Measurements from ENCODE around the gene FIS1.
"Not testable (repeated sequence)": the region's sequence is repeated elsewhere in the genome, so short reads cannot be mapped to it uniquely, and the experiment has no call there.

FIS1 gene

GRCh38 chr7:101255796-101256195 lies 10.9 kb upstream of the FIS1 start:
- no peak for DNase-seq

DNA sequence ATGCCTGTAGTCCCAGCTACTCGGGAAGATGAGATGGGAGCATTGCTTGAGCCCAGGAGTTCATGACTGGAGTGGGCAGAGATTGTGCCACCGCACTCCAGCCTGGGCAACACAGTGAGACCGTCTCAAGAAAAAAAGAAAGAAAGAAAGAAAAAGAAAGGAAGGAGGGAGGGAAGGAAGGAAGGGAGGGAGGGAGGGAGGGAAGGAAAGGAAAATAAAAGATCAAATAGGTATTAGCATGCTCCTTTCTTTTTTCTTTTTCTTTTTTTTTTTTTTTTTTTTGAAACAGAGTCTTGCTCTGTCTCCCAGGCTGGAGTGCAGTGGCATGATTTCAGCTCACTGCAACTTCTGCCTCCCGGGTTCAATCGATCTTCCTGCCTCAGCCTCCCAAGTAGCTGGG lies 8.3 kb upstream of the FIS1 start:
- DNase-seq = not testable (repeated sequence)

GRCh38 chr7:101251871-101252659 lies 7.2 kb upstream of the FIS1 start:
- peak; percentile 97 for DNase-seq

DNA sequence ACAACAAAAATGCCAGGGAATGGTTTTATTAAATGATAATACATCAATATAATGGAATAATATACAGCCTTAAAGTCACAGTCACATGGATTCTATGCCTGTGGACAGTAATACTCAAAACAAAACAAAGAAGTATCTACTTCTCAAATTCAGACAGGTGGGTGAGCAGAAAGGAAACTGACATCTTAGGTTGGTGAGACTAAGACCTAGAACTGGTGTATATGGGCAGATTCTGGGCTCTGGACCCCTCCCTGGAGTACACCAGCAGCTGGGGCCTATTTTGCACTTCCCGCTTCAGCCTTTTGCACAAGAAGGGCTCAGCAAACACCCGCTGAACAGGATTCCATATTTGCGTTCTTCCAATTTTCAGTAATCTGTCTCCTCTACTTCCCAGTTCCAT lies 5.4 kb upstream of the FIS1 start:
- DNase-seq = no peak

GRCh38 chr7:101248276-101248675 lies 3.4 kb upstream of the FIS1 start:
- DNase-seq = no peak

- DNase-seq = no peak
Observed at GRCh38 chr7:101245147-101245668, 327 bp upstream of the FIS1 start.

DNA sequence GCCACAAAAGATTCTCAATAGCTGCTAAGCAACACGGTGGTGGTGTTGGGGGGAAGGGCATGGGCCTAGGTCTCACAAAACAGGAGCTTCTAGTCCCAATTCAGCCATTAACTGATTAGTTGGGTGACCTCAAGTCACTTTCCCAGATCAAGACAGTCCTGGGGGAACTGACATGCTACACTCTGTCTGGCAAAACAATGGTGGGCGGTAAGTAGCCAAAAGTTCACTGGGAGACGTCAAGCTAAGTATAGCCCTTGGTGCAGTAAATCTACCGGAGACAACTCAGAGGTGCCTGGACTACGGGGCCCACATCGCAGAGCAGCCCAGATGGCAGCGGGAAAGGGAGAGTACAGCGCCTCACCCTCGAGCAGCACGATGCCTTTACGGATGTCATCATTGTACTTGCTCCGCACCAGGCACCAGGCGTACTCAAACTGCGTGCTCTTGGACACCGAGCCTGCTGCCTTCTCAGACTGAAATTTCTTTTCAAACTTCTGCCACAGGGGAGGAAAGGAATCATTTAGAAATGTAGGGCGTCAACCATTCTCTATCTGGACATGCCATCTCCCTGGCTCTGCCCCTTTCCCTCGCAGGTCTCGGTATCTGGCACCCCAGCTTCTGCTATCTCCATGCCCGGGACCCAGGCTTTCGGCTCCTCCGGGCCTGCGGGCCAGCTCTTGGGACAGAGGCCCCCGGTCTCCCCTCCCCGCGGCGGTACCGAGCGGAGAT lies 1.1 kb downstream of the FIS1 start:
- DNase-seq = no peak

DNA sequence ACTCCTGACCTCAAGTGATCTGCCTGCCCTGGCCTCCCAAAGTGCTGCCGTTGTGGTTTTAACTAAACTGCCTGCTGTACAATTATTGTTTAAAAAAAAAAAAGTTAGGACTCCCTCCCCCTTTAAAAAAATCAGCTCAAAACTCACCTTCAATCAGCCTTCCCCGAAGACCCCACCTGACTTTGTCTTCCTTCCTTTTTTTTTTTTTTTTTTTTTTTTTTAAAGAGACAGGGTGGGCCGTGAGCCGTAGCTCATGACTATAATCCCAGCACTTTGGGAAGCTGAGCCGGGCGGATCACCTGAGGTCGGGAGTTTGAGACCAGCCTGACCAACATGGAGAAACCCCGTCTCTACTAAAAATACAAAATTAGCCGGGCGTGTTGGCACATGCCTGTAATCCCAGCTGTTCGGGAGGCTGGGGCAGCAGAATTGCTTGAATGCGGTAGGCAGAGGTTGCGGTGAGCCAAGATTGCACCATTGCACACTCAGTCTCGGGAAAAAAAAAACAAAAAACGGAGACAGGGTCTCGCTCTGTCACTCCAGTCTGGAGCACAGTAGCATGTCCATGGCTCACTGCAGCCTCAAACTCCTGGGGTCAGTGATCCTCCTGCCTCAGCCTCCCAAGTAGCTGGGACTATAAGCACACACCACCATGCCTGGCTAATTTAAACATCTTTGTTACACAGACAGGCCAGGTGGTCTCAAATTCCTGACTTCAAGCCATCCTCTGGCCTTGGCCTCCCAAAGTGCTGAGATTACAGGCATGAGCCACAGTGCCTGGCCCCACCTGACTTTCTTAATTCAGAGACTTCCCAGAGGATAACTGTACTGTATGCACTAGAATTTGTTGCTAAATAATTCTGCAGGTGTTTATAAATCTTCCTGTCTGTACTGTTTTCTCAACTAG lies 3.2 kb downstream of the FIS1 start:
- DNase-seq = no peak

DNA sequence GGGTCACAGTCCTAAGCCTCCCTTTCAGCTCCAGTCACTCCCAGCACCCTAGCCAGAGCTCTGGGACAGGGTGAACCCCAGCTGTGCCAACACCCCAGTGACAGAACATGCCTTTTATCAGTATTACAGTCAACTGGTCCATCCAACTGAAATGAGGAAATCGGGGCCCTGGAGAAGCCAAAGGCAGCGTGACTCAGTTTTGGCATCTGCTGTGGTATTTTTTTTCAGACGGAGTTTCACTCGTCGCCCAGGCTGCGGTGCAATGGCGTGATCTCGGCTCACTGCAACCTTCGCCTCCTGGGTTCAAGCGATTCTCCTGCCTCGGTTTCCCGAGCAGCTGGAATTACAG lies 3.9 kb downstream of the FIS1 start:
- DNase-seq = peak; percentile 83

DNA sequence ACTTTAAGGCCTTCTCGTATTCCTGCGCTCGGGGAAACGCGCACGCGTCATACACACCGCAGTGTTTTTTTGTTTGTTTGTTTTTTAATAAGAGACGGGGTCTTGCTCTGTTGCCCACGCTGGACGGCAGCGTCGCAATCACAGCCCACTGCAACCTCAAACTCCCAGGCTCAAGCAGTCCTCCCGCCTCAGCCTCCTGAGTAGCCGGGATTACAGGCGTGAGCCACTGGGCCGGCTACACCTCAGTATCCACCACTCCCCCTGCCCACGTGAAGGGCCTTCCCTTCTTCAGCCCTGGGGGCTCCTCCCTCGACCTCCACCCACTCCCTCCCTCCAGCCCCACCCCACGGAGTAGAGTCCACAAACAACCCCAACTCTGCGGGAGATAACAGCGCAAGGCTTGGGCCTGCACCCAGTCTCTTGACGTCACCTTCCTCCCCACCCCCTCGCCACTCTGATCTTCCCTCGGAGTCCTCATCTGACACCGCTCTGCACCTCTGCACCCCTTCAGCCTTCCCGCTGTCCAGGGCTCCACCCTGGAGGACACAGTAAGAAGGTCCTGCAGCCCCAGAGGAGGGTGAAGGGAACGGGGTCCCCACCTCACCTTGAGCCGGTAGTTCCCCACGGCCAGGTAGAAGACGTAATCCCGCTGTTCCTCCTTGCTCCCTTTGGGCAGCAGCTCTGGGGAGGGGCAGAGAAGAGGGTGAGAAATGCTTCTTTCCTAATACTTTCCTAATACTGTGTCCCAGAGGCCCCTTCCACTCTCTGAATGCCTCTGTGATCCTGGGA lies 4.5 kb downstream of the FIS1 start:
- DNase-seq = peak; percentile 99

DNA sequence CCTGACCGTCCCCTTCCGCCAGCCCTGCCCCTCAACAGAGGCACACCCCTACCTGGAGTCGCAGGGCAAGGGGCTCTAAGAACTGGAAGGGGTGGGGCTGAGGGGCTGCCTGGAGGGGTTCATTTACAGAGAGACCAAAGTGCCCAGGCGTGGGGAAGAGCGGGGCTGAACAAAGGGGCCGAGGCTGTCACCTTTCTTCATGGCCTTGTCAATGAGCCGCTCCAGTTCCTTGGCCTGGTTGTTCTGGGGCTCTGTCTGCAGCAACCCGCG lies 5.0 kb downstream of the FIS1 start:
- no peak for DNase-seq

DNA sequence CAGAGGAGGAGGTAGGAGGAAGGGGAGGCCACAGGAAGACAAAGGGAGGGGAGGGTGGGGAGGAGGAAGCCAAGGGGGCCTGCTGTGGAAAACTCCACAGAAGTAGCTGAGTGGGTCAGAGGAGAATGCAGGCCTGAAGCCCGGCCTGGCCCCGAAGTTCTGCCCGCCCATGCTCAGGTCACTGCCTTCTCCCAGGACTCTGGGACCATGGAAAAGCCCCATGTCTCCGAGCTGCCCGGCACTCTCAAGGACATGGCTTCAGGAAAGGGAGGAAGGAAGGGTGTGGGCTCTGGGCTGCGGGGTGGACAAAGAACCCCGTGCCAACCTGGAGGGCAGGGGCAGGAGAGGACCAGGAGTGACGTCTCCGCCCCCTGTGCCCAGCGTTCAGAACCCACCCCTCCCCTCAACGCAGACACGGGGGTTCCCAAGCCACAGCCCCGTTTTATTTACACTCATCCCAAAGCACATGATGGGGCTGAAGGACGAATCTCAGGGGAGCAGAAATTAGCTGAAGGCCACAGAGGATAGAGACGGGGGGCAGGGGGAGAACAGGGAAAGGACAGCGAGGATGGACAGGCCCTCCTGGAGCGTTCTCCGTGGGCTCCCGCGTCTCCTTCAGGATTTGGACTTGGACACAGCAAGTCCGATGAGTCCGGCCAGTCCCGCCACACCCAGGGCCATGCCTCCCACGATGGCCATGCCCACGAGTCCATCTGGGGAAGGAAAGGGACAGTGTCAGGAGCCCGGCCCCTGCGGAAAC lies 5.5 kb downstream of the FIS1 start:
- DNase-seq = no peak

DNA sequence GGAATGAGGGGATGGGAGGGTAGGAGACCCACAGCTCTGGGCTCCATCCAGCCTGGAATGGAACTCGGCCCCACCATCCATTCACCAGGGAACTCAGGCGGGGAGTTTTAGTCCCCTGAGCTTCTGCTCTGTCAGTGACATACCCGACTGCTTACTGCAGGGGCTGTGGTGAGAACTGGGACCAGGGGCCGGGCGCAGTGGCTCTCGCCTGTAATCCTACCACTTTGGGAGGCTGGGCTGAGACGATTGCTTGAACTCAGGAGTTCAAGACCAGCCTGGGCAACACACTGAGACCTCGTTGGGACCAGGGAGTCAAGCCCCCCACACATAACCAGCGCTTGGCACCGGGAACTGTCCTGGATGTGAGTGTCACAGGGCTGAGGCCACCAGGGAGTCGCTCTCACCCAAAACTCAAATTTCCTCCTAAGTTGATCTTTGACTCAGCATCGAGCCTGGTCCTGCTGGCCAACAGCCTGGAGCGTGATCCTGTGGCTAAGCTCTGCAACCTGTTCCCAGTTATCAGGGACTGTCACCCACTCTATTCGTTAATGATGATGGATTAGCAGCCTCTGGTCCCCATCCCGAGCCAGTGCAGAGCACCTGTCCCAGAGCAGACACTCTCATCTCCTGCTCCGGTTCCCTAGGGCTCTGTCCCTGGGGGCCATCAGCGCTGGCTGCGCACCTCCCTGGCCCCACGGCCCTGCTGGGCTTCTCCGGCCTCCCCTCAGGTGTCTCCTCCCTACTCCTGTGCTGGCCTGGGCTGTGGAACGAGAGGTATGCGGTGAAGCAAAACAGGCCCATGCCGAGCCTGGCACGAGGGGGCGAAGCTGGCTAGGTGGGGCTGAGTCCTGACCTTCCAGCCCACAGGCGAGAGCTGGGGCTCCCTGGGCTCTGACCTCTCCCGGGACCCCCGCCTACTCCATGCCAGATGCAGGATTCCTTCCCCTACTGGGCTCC lies 6.4 kb downstream of the FIS1 start:
- DNase-seq = peak; percentile 97

GRCh38 chr7:101237206-101238067 lies 7.4 kb downstream of the FIS1 start, which contains the start of gene CLDN15:
Gene CLDN15 (minus strand): TSS chr7:101237802. CDS start chr7:101237581, 221 bp downstream.
- peak; percentile 94 for DNase-seq

GRCh38 chr7:101236292-101236835 lies 8.5 kb downstream of the FIS1 start:
- DNase-seq = no peak

- DNase-seq = no peak
Observed at GRCh38 chr7:101235522-101235921, 9.4 kb downstream of the FIS1 start.

- no peak for DNase-seq
Observed at GRCh38 chr7:101235050-101235449, 9.8 kb downstream of the FIS1 start.

DNA sequence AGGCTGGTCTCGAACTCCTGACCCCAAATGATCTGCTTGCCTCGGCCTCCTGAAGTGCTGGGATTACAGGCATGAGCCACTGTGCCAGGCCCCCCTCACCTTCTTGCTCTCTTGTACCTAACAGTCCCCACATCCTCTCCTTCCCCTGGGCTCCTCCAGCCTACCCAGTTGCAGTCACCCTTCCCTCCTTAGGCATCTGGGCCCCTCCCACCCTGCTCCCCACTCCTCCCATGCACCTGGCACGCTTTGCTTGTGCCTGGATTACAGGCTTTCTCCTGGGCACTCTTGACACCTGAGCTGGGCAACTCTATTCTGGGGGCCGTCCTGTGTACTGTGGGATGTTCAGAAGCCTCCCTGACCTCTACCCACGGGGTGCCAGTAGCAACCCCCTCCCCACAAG lies 10.2 kb downstream of the FIS1 start:
- no peak for DNase-seq

DNA sequence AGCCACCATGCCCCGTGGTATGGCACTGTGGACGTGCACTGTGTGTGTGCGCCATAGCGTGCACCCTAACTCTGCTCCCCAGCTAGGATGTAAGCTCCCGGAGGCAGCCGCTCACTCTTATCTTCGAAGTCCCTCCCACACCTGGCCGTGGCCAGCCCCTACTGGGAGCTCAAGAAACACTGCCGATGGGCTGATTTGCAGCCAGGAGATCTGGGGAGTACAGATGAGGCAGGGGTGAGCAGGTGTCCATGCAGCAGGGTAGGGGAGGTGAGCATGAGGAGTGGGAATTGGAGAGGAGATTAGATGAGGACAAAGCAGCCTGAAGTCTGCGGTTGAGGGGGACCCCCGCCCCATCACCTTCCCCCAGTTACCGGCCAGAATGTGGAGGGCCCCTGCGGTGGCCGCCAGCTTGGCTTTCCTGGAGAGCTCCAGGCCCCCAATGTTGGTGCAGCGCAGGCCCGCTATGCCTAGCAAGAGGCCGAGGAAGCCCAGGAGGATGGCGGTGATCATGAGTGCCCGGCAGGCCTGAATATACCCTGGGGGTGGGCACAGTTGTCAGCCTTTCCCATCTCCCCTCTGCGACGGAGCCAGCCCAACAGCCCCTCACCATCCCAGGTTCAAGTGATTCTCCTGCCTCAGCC lies 10.9 kb downstream of the FIS1 start:
- DNase-seq = no peak

Measured in NCI-H226 (cell line).